CD4-positive, alpha-beta T cell treated with Interleukin-2 at 100 ng/mL for 4 hours (primary cell): ENCODE results near the gene CFAP20DC.

Experiments
- DNase-seq: peaks from one replicate; pipeline ENCODE4 v3.0.0-alpha.2; 2020; ENCODE audit warnings: low spot score

CFAP20DC gene

GRCh38 chr3:58800940-58801339 is 248.9 kb downstream of the CFAP20DC start:
- DNase-seq, result no peak

GRCh38 chr3:58800032-58800431 is 249.8 kb downstream of the CFAP20DC start:
- no peak for DNase-seq

- no peak for DNase-seq
Observed at GRCh38 chr3:58799271-58799670, 250.6 kb downstream of the CFAP20DC start.

GRCh38 chr3:58798312-58798711 is 251.5 kb downstream of the CFAP20DC start:
- DNase-seq, result no peak

- no peak for DNase-seq
Observed at GRCh38 chr3:58794750-58795149, 255.1 kb downstream of the CFAP20DC start.

- DNase-seq, result no peak
Observed at GRCh38 chr3:58793938-58794337, 255.9 kb downstream of the CFAP20DC start.

- DNase-seq, result no peak
Observed at GRCh38 chr3:58792921-58793451, 256.8 kb downstream of the CFAP20DC start.

- no peak for DNase-seq
Observed at GRCh38 chr3:58789385-58789784, 260.4 kb downstream of the CFAP20DC start.

GRCh38 chr3:58784888-58785287 is 264.9 kb downstream of the CFAP20DC start:
- DNase-seq, result no peak

- DNase-seq, result no peak
Observed at GRCh38 chr3:58784425-58784824, 265.4 kb downstream of the CFAP20DC start.

GRCh38 chr3:58783845-58784244 is 266.0 kb downstream of the CFAP20DC start:
- DNase-seq, result no peak

GRCh38 chr3:58779934-58780333 is 269.9 kb downstream of the CFAP20DC start:
- DNase-seq, result no peak

- DNase-seq, result no peak
Observed at GRCh38 chr3:58776231-58776630, 273.6 kb downstream of the CFAP20DC start.

GRCh38 chr3:58772462-58772861 is 277.4 kb downstream of the CFAP20DC start:
- no peak for DNase-seq

- DNase-seq, result no peak
Observed at GRCh38 chr3:58769065-58769464, 280.8 kb downstream of the CFAP20DC start.

- DNase-seq, result no peak
Observed at GRCh38 chr3:58766587-58767282, 283.1 kb downstream of the CFAP20DC start.

GRCh38 chr3:58755150-58755549 is 294.7 kb downstream of the CFAP20DC start:
- no peak for DNase-seq

GRCh38 chr3:58754074-58754473 is 295.8 kb downstream of the CFAP20DC start:
- no peak for DNase-seq

GRCh38 chr3:58751882-58752567 is 297.8 kb downstream of the CFAP20DC start:
- DNase-seq, result no peak

- no peak for DNase-seq
Observed at GRCh38 chr3:58751235-58751634, 298.6 kb downstream of the CFAP20DC start.

GRCh38 chr3:58749948-58750347 is 299.9 kb downstream of the CFAP20DC start:
- DNase-seq, result no peak

GRCh38 chr3:58748024-58748423 is 301.8 kb downstream of the CFAP20DC start:
- DNase-seq, result no peak

- DNase-seq, result no peak
Observed at GRCh38 chr3:58746758-58747157, 303.1 kb downstream of the CFAP20DC start.

- DNase-seq, result no peak
Observed at GRCh38 chr3:58743296-58743695, 306.5 kb downstream of the CFAP20DC start.
